Activated CD8-positive, alpha-beta memory T cell treated with anti-CD3 and anti-CD28 coated beads, Interleukin-2, amount 50 U/mL, for 24 hours (primary cell): Measurements from ENCODE around the gene CEP83.
"Not testable (repeated sequence)": the region's sequence is repeated elsewhere in the genome, so short reads cannot be mapped to it uniquely, and the experiment has no call there.

Source experiments
- DNase-seq: peaks from one replicate; pipeline ENCODE4 v3.0.0-alpha.2; 2020; ENCODE audit errors: extremely low read depth

Gene CEP83

GRCh38 chr12:94430304-94430703, 29.4 kb downstream of the CEP83 start:
- no peak for DNase-seq

DNA sequence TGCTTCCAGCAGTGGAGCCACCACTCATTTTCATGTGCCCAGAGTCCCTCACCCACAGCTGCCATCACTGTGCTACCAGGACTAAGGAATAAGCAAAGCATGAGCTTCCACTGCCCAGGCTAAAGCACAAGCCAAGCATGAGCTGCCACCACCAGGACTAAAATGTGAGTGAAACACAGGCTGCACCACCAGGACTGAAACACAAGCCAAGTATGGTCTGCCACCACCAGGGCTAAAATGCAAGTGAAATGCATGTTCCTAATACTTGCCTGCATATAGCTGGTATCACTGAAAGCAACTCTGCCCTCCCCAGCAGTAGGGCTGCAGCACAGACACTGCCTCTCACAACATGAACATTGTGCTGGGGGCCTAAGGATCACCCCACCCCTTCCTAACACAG, 30.0 kb downstream of the CEP83 start:
- no peak for DNase-seq

DNA sequence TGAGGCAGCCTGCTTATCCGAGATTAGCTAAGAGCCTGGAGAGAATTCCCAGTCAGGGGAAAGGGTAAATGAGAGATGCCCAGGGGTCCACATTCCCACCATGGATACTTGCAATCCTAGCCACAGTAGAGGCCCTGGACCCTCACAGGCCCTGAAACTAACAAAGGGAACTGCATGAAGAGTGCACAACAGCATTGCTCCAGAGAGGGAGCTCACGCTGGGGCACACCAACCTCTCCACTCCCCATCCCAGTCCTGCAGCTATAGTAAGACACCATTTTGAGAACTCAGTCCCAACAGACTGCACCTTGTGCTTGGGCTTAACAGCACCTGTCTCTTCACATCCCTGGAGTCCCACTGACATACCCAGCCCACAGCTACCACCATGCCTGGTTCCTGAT, 30.5 kb downstream of the CEP83 start:
- DNase-seq = no peak

GRCh38 chr12:94427501-94428381, 31.9 kb downstream of the CEP83 start:
- no peak for DNase-seq

DNA sequence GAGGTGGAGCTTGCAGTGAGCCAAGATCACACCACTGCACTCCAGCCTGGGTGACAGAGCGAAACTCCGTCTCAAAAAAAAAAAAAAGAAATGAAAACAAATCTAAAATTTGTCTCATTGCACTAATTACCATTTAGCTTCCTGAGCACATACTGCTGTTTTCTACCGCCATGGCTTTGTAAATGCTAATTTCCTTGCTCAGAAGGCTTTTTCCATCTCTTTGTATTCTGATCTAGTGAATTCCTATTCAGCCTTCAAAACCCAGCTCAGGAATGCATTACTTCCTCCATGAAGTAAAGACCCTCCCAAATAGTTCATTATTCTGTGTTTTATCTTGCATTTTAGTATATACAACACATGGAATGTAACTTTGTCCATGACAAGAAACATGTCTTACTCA, 33.6 kb downstream of the CEP83 start:
- no peak for DNase-seq

DNA sequence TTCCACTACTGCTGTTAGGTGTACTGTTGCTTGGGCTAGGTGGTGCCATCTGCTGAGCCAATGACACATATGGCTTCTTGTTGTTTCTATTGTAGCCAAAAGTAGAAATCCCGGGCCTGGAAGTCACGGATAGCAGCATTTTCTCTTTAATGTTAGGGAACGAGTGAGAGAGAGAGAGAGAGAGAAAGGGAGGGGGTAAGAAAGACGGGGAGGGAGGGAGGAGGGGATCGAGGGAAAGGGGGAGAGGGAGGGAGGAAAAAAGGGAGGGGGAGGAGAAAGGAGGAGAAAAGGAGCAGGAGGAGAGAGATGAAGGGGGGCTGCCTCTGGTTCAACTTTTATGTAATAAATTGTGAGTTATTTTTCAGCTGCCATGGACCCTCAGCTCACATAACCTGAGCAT, 34.8 kb downstream of the CEP83 start:
- DNase-seq = not testable (repeated sequence)

GRCh38 chr12:94421868-94422740, 37.6 kb downstream of the CEP83 start:
- DNase-seq = no peak

GRCh38 chr12:94418517-94418916, 41.1 kb downstream of the CEP83 start:
- no peak for DNase-seq

DNA sequence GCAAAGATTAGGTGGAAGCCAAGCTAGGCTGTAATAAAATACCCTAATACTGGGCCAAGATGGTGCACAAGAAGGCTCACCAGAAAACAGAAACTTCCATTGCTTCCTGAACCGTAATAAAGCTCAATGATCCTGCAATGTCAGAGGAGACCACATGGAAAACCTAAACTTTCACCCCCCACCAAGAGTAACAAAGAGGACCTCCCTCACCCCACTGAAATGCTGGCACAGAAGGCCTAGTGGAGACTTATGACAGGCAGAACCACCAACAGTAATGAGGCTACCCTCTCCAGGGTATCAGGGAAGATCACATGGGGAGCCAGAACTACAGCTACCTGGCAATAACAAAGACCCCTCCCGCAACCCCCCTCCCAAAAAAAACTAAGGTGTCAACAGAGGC, 43.1 kb downstream of the CEP83 start:
- no peak for DNase-seq

- DNase-seq = no peak
These were observed 44.6 kb downstream of the CEP83 start for GRCh38 chr12:94415066-94415465.

DNA sequence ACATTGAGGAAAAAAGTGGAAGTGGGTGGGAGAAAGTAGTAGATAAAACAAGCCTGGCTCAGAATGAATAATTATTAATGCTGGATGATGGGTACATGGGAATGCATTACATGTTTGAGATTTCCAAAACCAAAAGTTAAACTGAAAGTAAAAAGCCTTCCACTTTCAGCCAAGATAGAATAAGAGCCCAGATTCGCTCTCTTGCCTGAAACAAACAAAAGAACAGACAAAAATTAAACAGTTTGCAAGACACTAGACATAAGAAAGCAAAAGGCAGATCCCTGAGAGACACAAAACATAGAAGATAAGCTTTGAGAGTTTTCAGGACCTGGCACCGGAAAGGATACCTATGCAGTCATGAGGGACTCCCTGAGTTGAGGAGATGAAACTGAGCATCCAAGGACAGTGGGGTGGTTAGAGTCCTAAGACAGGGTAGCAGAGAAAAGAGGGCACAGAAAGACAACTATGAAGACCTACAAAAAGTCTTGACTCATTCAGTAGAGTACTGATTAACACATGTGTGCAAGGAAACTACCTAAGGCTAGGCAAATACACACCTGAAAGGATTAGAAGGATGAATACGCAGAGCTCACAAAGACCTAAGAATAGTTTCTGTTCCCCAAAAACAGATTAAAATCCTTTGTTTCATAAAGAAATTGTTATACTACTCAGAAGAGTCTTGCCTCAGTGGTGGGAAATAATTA, 54.1 kb downstream of the CEP83 start:
- DNase-seq = no peak

DNA sequence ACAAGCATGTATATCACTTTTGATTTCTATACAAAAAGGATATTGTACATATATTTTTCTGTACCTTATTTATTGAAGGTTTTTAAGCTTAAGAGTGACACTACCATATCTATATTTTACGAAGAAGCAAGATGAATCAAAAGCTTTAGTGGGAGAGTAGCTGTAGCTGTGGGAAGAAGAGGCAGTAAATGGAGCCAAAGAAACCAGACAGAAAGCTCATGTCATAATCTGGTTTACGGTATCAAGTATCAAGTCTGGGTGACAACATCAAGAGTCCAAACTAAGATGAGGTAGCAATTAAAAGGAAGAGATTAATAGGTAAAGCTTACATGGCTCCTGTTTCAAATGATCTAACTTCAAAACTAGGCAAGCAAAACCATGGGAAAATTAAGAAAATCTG, 54.8 kb downstream of the CEP83 start:
- DNase-seq = no peak

DNA sequence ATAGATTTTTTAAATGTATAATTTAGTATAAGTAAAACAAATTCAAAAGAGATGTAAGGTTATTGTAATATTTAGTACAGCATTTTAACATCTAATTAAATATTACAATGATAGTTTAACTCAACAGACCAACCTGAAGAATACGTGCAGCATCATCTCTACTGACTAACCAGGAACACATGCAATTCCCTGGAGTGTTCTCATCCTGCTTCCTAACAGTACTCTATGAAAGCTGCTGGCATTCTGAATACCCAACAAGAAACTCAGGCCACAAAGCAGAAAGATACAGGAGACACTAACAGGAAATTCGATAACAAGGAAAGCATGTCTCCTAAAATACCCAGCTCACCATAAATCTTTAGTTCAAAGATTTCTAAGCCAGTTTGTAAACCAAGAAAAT, 58.3 kb downstream of the CEP83 start:
- no peak for DNase-seq

DNA sequence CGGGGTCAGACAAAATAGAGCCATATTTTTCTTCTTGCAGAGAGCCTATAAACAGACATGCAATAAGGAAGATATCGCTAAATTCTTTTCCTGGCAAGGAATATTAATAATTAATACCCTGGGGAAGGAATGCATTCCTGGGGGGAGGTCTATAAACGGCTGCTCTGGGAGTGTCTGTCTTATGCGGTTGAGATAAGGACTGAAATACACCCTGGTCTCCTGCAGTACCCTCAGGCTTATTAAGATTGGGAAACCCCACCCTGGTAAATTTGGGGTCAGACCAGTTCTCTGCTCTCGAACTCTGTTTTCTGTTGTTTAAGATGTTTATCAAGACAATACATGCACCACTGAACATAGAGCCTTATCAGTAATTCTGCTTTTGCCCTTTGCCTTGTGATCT, 61.0 kb downstream of the CEP83 start:
- DNase-seq = not testable (repeated sequence)

DNA sequence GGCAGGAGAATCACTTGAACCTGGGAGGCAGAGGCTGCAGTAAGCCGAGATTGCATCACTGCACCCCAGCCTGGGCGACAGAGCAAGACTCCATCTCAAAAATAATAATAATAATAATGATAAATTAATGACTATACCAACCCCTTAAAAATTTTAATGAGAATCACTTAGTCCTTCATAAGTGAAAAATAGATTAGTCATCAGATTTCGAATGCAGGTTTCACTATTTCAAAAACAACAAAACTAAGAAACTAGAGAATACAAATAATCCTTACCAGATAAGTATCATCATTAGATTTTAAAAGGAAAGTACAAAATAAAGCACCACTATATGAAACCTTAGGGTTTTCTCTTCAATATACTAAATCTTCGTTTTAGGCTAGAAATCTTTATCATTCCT, 62.3 kb downstream of the CEP83 start:
- no peak for DNase-seq

DNA sequence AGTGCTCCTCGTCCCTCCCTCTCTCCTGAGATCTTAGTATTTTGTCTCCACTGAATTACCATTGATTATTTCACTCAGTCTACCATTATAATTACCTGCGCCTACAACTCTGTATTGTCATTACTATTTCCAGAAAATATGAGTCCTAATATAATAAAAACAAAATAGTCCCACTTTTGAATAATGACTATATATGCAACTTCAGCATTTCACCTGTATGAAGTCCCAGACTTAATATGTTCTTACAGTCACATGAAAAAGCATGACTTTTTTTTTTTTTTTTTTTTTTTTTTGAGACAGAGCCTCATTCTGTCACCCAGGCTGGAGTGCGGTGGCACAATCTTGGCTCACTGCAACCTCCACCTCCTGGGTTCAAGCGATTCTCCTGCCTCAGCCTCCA, 63.7 kb downstream of the CEP83 start:
- DNase-seq = not testable (repeated sequence)

DNA sequence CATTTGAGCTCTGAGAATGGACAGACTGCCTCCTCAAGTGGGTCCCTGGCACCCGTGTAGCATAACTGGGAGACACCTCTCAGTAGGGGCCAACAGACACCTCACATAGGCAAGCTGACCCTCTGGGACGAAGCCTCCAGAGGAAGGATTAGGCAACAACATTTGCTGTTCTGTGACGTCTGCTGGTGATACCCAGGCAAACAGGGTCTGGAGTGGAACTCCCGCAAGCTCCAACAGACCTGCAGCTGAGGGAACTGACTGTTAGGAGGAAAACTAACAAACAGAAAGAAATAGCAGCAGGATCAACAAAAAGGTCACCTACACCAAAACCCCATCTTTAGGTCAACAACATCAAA, 69.6 kb downstream of the CEP83 start:
- no peak for DNase-seq

DNA sequence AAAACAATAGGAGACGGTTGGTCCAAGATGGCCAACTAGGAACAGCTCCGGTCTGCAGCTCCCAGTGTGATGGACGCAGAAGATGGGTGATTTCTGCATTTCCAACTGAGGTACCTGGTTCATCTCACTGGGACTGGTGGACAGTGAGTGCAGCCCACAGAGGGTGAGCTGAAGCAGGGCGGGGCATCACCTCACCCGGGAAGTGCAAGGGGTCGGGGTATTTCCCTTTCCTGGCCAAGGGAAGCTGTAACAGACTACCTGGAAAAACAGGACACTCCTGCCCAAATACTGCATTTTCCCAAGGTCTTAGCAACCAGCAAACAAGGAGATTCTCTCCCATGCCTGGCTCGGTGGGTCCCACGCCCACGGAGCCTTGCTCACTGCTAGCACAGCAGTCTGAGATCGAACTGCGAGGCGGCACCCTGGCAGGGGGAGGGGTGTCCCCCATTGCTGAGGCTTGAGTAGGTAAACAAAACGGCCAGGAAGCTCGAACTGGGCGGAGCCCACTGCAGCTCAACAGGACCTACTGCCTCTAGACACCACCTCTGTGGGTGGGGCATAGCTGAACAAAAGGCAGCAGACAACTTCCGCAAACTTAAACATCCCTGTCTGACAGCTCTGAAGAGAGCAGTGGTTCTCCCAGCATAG, 70.1 kb downstream of the CEP83 start:
- DNase-seq = not testable (repeated sequence)

GRCh38 chr12:94386422-94386821, 73.2 kb downstream of the CEP83 start:
- no peak for DNase-seq

- no peak for DNase-seq
These were observed 75.6 kb downstream of the CEP83 start for GRCh38 chr12:94384030-94384429.

DNA sequence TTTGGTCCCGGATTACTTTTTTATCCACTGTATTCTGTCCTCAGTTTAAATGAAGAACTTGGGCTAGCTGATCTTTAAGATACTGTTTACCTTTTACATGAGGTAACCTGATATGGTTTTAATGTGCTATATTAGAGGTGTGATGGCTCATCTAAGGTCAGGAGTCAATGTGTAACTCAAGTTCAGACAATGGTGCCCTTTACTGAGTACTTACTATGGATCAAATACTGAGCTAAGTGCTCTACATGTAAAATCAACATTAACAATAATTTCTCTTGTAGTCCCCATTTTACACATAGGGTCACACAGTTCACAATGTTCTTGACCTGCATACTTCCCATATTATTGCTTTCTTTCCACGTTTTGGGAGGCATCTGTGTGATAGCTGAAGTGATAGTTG, 79.2 kb downstream of the CEP83 start:
- DNase-seq = no peak
